ENCODE results near the gene PEDS1. TPM values are rescaled to one million over a fixed set of nuclear protein-coding genes. Genes with fewer than 3 reads are reported as not detected.

The PEDS1 gene
- total and polyA plus RNA-seq, 2 of the 13 experiments (the other 11 are each of a cell fraction or from before 2014, with no cell fraction given) = 30.5 to 93.9 TPM

- H3K27ac ChIP-seq (ENCODE audit: extremely low read length, insufficient read depth, low read length) = peak overlapping the region; percentile 73
- H3K27me3 ChIP-seq (ENCODE audit: control insufficient read depth in 1 of 2, insufficient read depth in 2 of 2, low read length in 2 of 2) = peaks cover 0 to 4% of the 10 kb centered on the region in 2 experiments; a peak in 1 of 5 replicates
- no peak overlapping the region for H2AFZ ChIP-seq (ENCODE audit: low read length)
- POLR2A ChIA-PET = interaction anchor here (0.6 to 5.2 kb wide), 17 partner anchors 8 to 317 kb away, joined by 3 to 89 read pairs (median 8); partner anchors contain the start of genes SPATA2 and UBE2V1
- no TSS peak for BruUV-seq (replicated peaks)
- peak overlapping the region; percentile 91 to 98 (median 96) for H3K4me3 ChIP-seq (replicated peaks in 1 of 3; ENCODE audit: insufficient read depth in 1 of 3, low read depth in 2 of 3, low read length in 3 of 3)
- FAIRE-seq (no peak), DNase-seq (ENCODE audit: low spot score) (no peak), ATAC-seq (no peak)
- H3K36me3 ChIP-seq (replicated peaks in 1 of 2; ENCODE audit: control insufficient read depth in 1 of 2, insufficient read depth in 2 of 2, low read length in 2 of 2) = peaks cover 9 to 31% of the 10 kb centered on the region in 2 experiments; a peak in 4 of 5 replicates
- peaks cover 46% of the 10 kb centered on the region for H3K79me2 ChIP-seq (ENCODE audit: insufficient read depth, low read length)
- peaks cover 62% of the 10 kb centered on the region for H3K4me1 ChIP-seq (ENCODE audit: insufficient read depth, low read length)
- H4K20me1 ChIP-seq (ENCODE audit: insufficient read depth, low read length) = no peaks in the 10 kb centered on the region; the same call in 1 of the 2 replicates
- H3K9ac ChIP-seq (ENCODE audit: insufficient read depth, low read depth, low read length) = peak overlapping the region; percentile 98
- H3K4me2 ChIP-seq (ENCODE audit: low read depth, low read length) = peak overlapping the region; percentile 98
- intact Hi-C loops (cut with micrococcal nuclease; ENCODE audit: unreplicated experiment) (loop anchor here (2.0 kb wide), 1 partner anchor 16 kb away; no protein-coding TSS in a partner anchor), in situ Hi-C loops (cut with HindIII; ENCODE audit: extremely low pct_ligation_motif_present, low pct_unique_long_range_greater_than_20kb) (no loop called here)
- 18% methylated on average over 4 of the region's 4 CpGs for WGBS (ENCODE audit: low lambda C conversion rate)
- CTCF ChIA-PET (ENCODE audit: low intra/inter-chr PET ratio, low total read pairs) = interaction anchor here (0.8 kb wide), 1 partner anchor 18 kb away, joined by 3 read pairs; no protein-coding TSS in a partner anchor
- no peaks in the 10 kb centered on the region for H3K9me3 ChIP-seq (ENCODE audit: low read length)
- TF ChIP-seq AKAP8 (CRISPR knock-in tag; IDR thresholded peaks at IDR 0.05) (0 out of 2 replicates have a peak, but pooled peaks have one; percentile 24), ZNF512B (CRISPR knock-in tag; IDR thresholded peaks at IDR 0.05; ENCODE audit: borderline replicate concordance) (peak; percentile 81; the same call in 1 of the 2 replicates), HBP1 (CRISPR knock-in tag; IDR thresholded peaks at IDR 0.05; ENCODE audit: low read depth) (peak; percentile 40; the same call in 1 of the 2 replicates), SMC3 (IDR thresholded peaks at IDR 0.05; ENCODE audit: low read length) (0 out of 2 replicates have a peak, but pooled peaks have one; percentile 23), ZBTB20 (CRISPR knock-in tag; IDR thresholded peaks at IDR 0.05; ENCODE audit: borderline replicate concordance, low read depth) (peak; percentile 50; the same call in 1 of the 2 replicates), MEF2D (CRISPR knock-in tag; IDR thresholded peaks at IDR 0.05) (peak; percentile 79), ZNF550 (CRISPR knock-in tag; IDR thresholded peaks at IDR 0.05; ENCODE audit: borderline replicate concordance) (0 out of 2 replicates have a peak, but pooled peaks have one; percentile 23), ATF7 (IDR thresholded peaks at IDR 0.05) (peak; percentile 40; the same call in 1 of the 2 replicates), ATF7 (CRISPR knock-in tag; IDR thresholded peaks at IDR 0.05) (no peak)
These were observed 950 bp downstream of the PEDS1 start for GRCh38 chr20:50152394-50153152.

Measured in HepG2 (cell line).